ENCODE data around the gene DHRSX. TPM values are rescaled to one million over a fixed set of nuclear protein-coding genes. Genes with fewer than 3 reads are reported as not detected.

DHRSX gene
- total RNA-seq, 2 donors from 2014 or later: 36.5 to 45.4 TPM

DNA sequence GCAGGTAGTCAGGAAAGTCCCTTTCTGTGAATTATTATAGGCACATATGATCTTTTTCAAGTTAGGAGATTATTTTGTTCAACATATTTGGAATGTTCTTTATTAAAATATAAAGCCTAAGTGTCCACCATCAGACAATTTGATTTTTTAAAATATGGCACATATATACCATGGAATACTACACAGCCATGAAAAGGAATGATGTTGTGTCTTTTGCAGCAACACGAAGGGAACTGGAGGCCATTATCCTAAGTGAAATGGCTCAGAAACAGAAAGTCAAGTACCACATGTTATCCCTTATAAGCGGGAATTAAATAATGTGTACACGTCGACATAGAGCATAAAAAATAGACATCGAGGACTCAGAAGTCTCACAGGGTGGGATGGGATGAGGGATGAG lies 73.0 kb downstream of the DHRSX start:
- H3K27me3 Mint-ChIP-seq (ENCODE audit: insufficient read depth): no peaks in the 10 kb centered on the region
- H3K9me3 ChIP-seq (ENCODE audit: control insufficient read depth, low read length): peaks cover 19% of the 10 kb centered on the region
- H3K4me1 ChIP-seq (ENCODE audit: control insufficient read depth, insufficient read depth, low read length): no peaks in the 10 kb centered on the region
- no peak overlapping the region for H3K27ac ChIP-seq (ENCODE audit: low read depth, low read length)
- H3K9ac ChIP-seq (ENCODE audit: extremely low read depth, low read length, poor library complexity, severe bottlenecking): no peak overlapping the region
- TF ChIP-seq, protein P1, sequence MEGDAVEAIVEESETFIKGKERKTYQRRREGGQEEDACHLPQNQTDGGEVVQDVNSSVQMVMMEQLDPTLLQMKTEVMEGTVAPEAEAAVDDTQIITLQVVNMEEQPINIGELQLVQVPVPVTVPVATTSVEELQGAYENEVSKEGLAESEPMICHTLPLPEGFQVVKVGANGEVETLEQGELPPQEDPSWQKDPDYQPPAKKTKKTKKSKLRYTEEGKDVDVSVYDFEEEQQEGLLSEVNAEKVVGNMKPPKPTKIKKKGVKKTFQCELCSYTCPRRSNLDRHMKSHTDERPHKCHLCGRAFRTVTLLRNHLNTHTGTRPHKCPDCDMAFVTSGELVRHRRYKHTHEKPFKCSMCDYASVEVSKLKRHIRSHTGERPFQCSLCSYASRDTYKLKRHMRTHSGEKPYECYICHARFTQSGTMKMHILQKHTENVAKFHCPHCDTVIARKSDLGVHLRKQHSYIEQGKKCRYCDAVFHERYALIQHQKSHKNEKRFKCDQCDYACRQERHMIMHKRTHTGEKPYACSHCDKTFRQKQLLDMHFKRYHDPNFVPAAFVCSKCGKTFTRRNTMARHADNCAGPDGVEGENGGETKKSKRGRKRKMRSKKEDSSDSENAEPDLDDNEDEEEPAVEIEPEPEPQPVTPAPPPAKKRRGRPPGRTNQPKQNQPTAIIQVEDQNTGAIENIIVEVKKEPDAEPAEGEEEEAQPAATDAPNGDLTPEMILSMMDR (conservative IDR thresholded peaks at IDR 0.05): no peak
- H3K36me3 Mint-ChIP-seq (ENCODE audit: low read depth): peaks cover 66% of the 10 kb centered on the region
- no peak overlapping the region for H3K4me3 Mint-ChIP-seq
- 98 to 100% methylated on average over 4 to 5 of the region's 5 CpGs for WGBS, 2 experiments (ENCODE audit: insufficient coverage in 1 of 2, insufficient read length in 1 of 2)
- H3K4me3 ChIP-seq (ENCODE audit: low read length): no peak overlapping the region
- H3K27me3 ChIP-seq (ENCODE audit: control insufficient read depth, insufficient read depth, low read length, poor library complexity, severe bottlenecking): no peaks in the 10 kb centered on the region
- H3K27ac Mint-ChIP-seq: no peak overlapping the region
- peaks cover 26% of the 10 kb centered on the region for H3K9me3 Mint-ChIP-seq
- no peaks in the 10 kb centered on the region for H3K4me1 Mint-ChIP-seq
- peaks cover 6% of the 10 kb centered on the region for H3K36me3 ChIP-seq (ENCODE audit: control insufficient read depth, insufficient read depth, low read length)
- no peak for DNase-seq

- 97 to 100% methylated on average over 2 to 7 of the region's 7 CpGs for WGBS, 2 experiments (ENCODE audit: insufficient coverage in 1 of 2, insufficient read length in 1 of 2)
- H3K4me3 ChIP-seq (ENCODE audit: low read length): no peak overlapping the region
- Mint-ChIP-seq H3K36me3 (ENCODE audit: low read depth) (peaks cover 63% of the 10 kb centered on the region), H3K27me3 (ENCODE audit: insufficient read depth) (no peaks in the 10 kb centered on the region), H3K4me3 (no peak overlapping the region), H3K27ac (no peak overlapping the region), H3K9me3 (peaks cover 23% of the 10 kb centered on the region), H3K4me1 (no peaks in the 10 kb centered on the region)
- H3K27ac ChIP-seq (ENCODE audit: low read depth, low read length): no peak overlapping the region
- no peaks in the 10 kb centered on the region for H3K27me3 ChIP-seq (ENCODE audit: control insufficient read depth, insufficient read depth, low read length, poor library complexity, severe bottlenecking)
- TF ChIP-seq, protein P1 (conservative IDR thresholded peaks at IDR 0.05): no peak
- no peak for DNase-seq
- no peaks in the 10 kb centered on the region for H3K4me1 ChIP-seq (ENCODE audit: control insufficient read depth, insufficient read depth, low read length)
- H3K9me3 ChIP-seq (ENCODE audit: control insufficient read depth, low read length): peaks cover 19% of the 10 kb centered on the region
- H3K36me3 ChIP-seq (ENCODE audit: control insufficient read depth, insufficient read depth, low read length): peaks cover 6% of the 10 kb centered on the region
- no peak overlapping the region for H3K9ac ChIP-seq (ENCODE audit: extremely low read depth, low read length, poor library complexity, severe bottlenecking)
Measured at GRCh38 chrX:2427147-2427546, 73.6 kb downstream of the DHRSX start.

GRCh38 chrX:2426289-2426882 lies 74.4 kb downstream of the DHRSX start:
- Mint-ChIP-seq H3K27me3 (ENCODE audit: insufficient read depth) (no peaks in the 10 kb centered on the region), H3K9me3 (peaks cover 23% of the 10 kb centered on the region), H3K4me1 (no peaks in the 10 kb centered on the region), H3K4me3 (no peak overlapping the region), H3K36me3 (ENCODE audit: low read depth) (peaks cover 64% of the 10 kb centered on the region), H3K27ac (no peak overlapping the region)
- TF ChIP-seq, protein P1 (conservative IDR thresholded peaks at IDR 0.05): no peak
- H3K27ac ChIP-seq (ENCODE audit: low read depth, low read length): no peak overlapping the region
- no peak overlapping the region for H3K4me3 ChIP-seq (ENCODE audit: low read length)
- no peaks in the 10 kb centered on the region for H3K4me1 ChIP-seq (ENCODE audit: control insufficient read depth, insufficient read depth, low read length)
- peaks cover 19% of the 10 kb centered on the region for H3K9me3 ChIP-seq (ENCODE audit: control insufficient read depth, low read length)
- H3K9ac ChIP-seq (ENCODE audit: extremely low read depth, low read length, poor library complexity, severe bottlenecking): no peak overlapping the region
- no peaks in the 10 kb centered on the region for H3K27me3 ChIP-seq (ENCODE audit: control insufficient read depth, insufficient read depth, low read length, poor library complexity, severe bottlenecking)
- peaks cover 11% of the 10 kb centered on the region for H3K36me3 ChIP-seq (ENCODE audit: control insufficient read depth, insufficient read depth, low read length)
- no peak for DNase-seq

Data from endodermal cell (in vitro differentiated cells).